ENCODE data around the gene C1orf56.

Gene C1orf56

GRCh38 chr1:151026460-151026859 lies 21.1 kb upstream of the C1orf56 start:
- H2AFZ ChIP-seq (ENCODE audit: low read depth, low read length), result no peak overlapping the region
- H3K23ac ChIP-seq (ENCODE audit: low read length in 2 of 2), result no peak overlapping the region
- H3K18ac ChIP-seq (ENCODE audit: low read depth in 1 of 2, low read length in 2 of 2), result no peak overlapping the region
- no peak overlapping the region for H3K4ac ChIP-seq (ENCODE audit: low read depth in 1 of 2, low read length in 2 of 2)
- H2BK5ac ChIP-seq (ENCODE audit: low read depth, low read length, poor library complexity, severe bottlenecking), result no peak overlapping the region
- H2BK120ac ChIP-seq (ENCODE audit: low read depth, low read length), result no peak overlapping the region
- no peak overlapping the region for H3K4me3 ChIP-seq (ENCODE audit: insufficient read depth in 1 of 2, low read depth in 1 of 2, low read length in 2 of 2)
- no peak overlapping the region for H2AK5ac ChIP-seq (ENCODE audit: low read length, severe bottlenecking)
- H3K4me2 ChIP-seq (ENCODE audit: low read length, poor library complexity, severe bottlenecking), result no peak overlapping the region
- no peaks in the 10 kb centered on the region for H3K9me3 ChIP-seq (ENCODE audit: control insufficient read depth, low read length)
- no peak overlapping the region for H2BK15ac ChIP-seq (ENCODE audit: low read depth, poor library complexity, severe bottlenecking)
- peaks cover 14% of the 10 kb centered on the region for H3K4me1 ChIP-seq (ENCODE audit: control insufficient read depth, insufficient read depth, low read depth, low read length)
- DNase-seq, result no peak
- H4K91ac ChIP-seq (ENCODE audit: low read length), result no peak overlapping the region
- H3K27ac ChIP-seq (ENCODE audit: low read length, poor library complexity, severe bottlenecking), result no peak overlapping the region
- H3K14ac ChIP-seq (ENCODE audit: low read length in 2 of 2), result no peak overlapping the region
- no peak overlapping the region for H3K9ac ChIP-seq (ENCODE audit: low read length)
- peaks cover 5% of the 10 kb centered on the region for H3K79me1 ChIP-seq (replicated peaks; ENCODE audit: low read length, poor library complexity, severe bottlenecking)
- H3K36me3 ChIP-seq (ENCODE audit: control insufficient read depth in 1 of 2, insufficient read depth in 2 of 2, low read depth in 1 of 2, low read length in 2 of 2), result peaks cover 26 to 60% of the 10 kb centered on the region in 2 experiments
- H2BK12ac ChIP-seq (ENCODE audit: low read length in 2 of 2), result no peak overlapping the region
- H3K27me3 ChIP-seq (ENCODE audit: control insufficient read depth in 1 of 2, insufficient read depth in 1 of 2, low read length in 2 of 2), result no peaks in the 10 kb centered on the region
- no peak overlapping the region for H4K8ac ChIP-seq (ENCODE audit: low read length)

DNA sequence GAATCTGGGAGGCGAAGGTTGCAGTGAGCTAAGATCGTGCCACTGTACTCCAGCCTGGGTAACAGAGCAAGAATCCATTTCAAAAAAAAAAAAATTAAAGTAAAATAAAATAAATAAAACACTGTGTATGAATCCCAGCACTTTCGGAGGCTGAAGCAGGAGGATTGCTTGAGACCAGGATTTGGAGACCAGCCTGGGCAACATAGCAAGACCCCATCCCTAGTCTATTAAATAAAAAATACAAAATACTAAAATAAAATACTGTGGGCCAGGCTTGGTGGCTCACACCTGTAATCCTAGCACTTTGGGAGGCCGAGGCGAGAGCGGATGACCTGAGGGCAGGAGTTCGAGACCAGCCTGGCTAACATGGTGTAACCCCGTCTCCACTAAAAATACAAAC lies 15.4 kb upstream of the C1orf56 start:
- no peak overlapping the region for H3K14ac ChIP-seq (ENCODE audit: low read length in 2 of 2)
- peaks cover 39 to 59% of the 10 kb centered on the region in 2 experiments for H3K36me3 ChIP-seq (ENCODE audit: control insufficient read depth in 1 of 2, insufficient read depth in 2 of 2, low read depth in 1 of 2, low read length in 2 of 2)
- H3K4me3 ChIP-seq (ENCODE audit: insufficient read depth in 1 of 2, low read depth in 1 of 2, low read length in 2 of 2), result no peak overlapping the region

GRCh38 chr1:151035167-151035566 lies 12.4 kb upstream of the C1orf56 start:
- 90% methylated on average over 2 of the region's 3 CpGs for WGBS
- Histone ChIP-seq H3K79me1 (replicated peaks; ENCODE audit: low read length, poor library complexity, severe bottlenecking) (peaks cover 2% of the 10 kb centered on the region), H3K9ac (ENCODE audit: low read length) (no peak overlapping the region), H2AK5ac (ENCODE audit: low read length, severe bottlenecking) (no peak overlapping the region), H3K14ac (ENCODE audit: low read length in 2 of 2) (no peak overlapping the region), H3K9me3 (ENCODE audit: control insufficient read depth, low read length) (no peaks in the 10 kb centered on the region), H2BK15ac (ENCODE audit: low read depth, poor library complexity, severe bottlenecking) (no peak overlapping the region), H2AFZ (ENCODE audit: low read depth, low read length) (no peak overlapping the region), H3K4me2 (ENCODE audit: low read length, poor library complexity, severe bottlenecking) (no peak overlapping the region), H3K27ac (ENCODE audit: low read length, poor library complexity, severe bottlenecking) (no peak overlapping the region), H3K4me1 (ENCODE audit: control insufficient read depth, insufficient read depth, low read depth, low read length) (no peaks in the 10 kb centered on the region), H3K36me3 (ENCODE audit: control insufficient read depth in 1 of 2, insufficient read depth in 2 of 2, low read depth in 1 of 2, low read length in 2 of 2) (peaks cover 27 to 35% of the 10 kb centered on the region in 2 experiments), H2BK120ac (ENCODE audit: low read depth, low read length) (no peak overlapping the region), H3K4ac (ENCODE audit: low read depth in 1 of 2, low read length in 2 of 2) (no peak overlapping the region), H2BK5ac (ENCODE audit: low read depth, low read length, poor library complexity, severe bottlenecking) (no peak overlapping the region), H3K27me3 (ENCODE audit: control insufficient read depth in 1 of 2, insufficient read depth in 1 of 2, low read length in 2 of 2) (no peaks in the 10 kb centered on the region), H3K18ac (ENCODE audit: low read depth in 1 of 2, low read length in 2 of 2) (no peak overlapping the region), H4K91ac (ENCODE audit: low read length) (no peak overlapping the region), H2BK12ac (ENCODE audit: low read length in 2 of 2) (no peak overlapping the region), H3K4me3 (ENCODE audit: insufficient read depth in 1 of 2, low read depth in 1 of 2, low read length in 2 of 2) (no peak overlapping the region), H3K23ac (ENCODE audit: low read length in 2 of 2) (no peak overlapping the region), H4K8ac (ENCODE audit: low read length) (no peak overlapping the region)
- no peak for DNase-seq

More for the DNA sequence above, 15.4 kb upstream of the C1orf56 start:
- Histone ChIP-seq H3K4me1 (ENCODE audit: control insufficient read depth, insufficient read depth, low read depth, low read length) (peaks cover 1% of the 10 kb centered on the region), H3K23ac (ENCODE audit: low read length in 2 of 2) (no peak overlapping the region), H4K91ac (ENCODE audit: low read length) (no peak overlapping the region), H3K4me2 (ENCODE audit: low read length, poor library complexity, severe bottlenecking) (no peak overlapping the region), H3K4ac (ENCODE audit: low read depth in 1 of 2, low read length in 2 of 2) (no peak overlapping the region), H3K79me1 (replicated peaks; ENCODE audit: low read length, poor library complexity, severe bottlenecking) (peaks cover 2% of the 10 kb centered on the region), H3K27ac (ENCODE audit: low read length, poor library complexity, severe bottlenecking) (no peak overlapping the region), H2BK120ac (ENCODE audit: low read depth, low read length) (no peak overlapping the region), H3K27me3 (ENCODE audit: control insufficient read depth in 1 of 2, insufficient read depth in 1 of 2, low read length in 2 of 2) (no peaks in the 10 kb centered on the region), H4K8ac (ENCODE audit: low read length) (no peak overlapping the region), H2BK12ac (ENCODE audit: low read length in 2 of 2) (no peak overlapping the region), H2BK5ac (ENCODE audit: low read depth, low read length, poor library complexity, severe bottlenecking) (no peak overlapping the region), H3K9me3 (ENCODE audit: control insufficient read depth, low read length) (no peaks in the 10 kb centered on the region), H3K9ac (ENCODE audit: low read length) (no peak overlapping the region), H3K18ac (ENCODE audit: low read depth in 1 of 2, low read length in 2 of 2) (no peak overlapping the region), H2AFZ (ENCODE audit: low read depth, low read length) (no peak overlapping the region), H2BK15ac (ENCODE audit: low read depth, poor library complexity, severe bottlenecking) (no peak overlapping the region), H2AK5ac (ENCODE audit: low read length, severe bottlenecking) (no peak overlapping the region)
- WGBS, result 97% methylated on average over 5 of the region's 8 CpGs
- no peak for DNase-seq

DNA sequence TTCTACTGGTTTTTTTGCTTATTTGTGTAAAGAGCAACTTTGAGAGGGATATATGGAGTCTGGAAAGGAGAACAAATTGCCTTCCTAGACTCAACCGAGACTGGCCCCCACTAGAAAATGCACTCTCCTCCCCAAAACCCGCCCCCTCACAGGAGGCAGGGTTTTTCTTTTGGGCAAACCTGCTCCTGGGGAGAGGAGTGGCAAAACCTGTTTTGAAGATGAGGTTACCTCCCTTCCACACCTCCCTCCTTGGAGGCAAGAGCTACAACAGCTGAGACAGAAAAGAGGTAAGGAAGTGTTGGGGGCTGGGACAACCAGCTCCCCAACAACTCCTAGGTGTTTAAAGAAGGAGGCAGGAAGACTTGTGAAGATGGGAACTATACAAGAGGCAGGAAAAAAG lies 11.2 kb upstream of the C1orf56 start, which contains the start of gene BNIPL:
Gene BNIPL, plus strand, starts transcription at position 231 of the 400 bp plus-strand sequence. Its CDS starts 140 bp downstream, at position 371.
- H3K18ac ChIP-seq (ENCODE audit: low read depth in 1 of 2, low read length in 2 of 2), result no peak within 1 kb of the TSS
- no peak within 1 kb of the TSS for H3K4me3 ChIP-seq (ENCODE audit: insufficient read depth in 1 of 2, low read depth in 1 of 2, low read length in 2 of 2)
- peaks cover 2% of the 10 kb centered on the region for H3K79me1 ChIP-seq (replicated peaks; ENCODE audit: low read length, poor library complexity, severe bottlenecking)
- WGBS, result no CpG with 5 or more reads among the region's 2 CpGs
- no peaks in the 10 kb centered on the region for H3K9me3 ChIP-seq (ENCODE audit: control insufficient read depth, low read length)
- no peak within 1 kb of the TSS for H3K23ac ChIP-seq (ENCODE audit: low read length in 2 of 2)
- no peak within 1 kb of the TSS for H3K4ac ChIP-seq (ENCODE audit: low read depth in 1 of 2, low read length in 2 of 2)
- peaks cover 25 to 27% of the 10 kb centered on the region in 2 experiments for H3K36me3 ChIP-seq (ENCODE audit: control insufficient read depth in 1 of 2, insufficient read depth in 2 of 2, low read depth in 1 of 2, low read length in 2 of 2)
- H2BK120ac ChIP-seq (ENCODE audit: low read depth, low read length), result no peak within 1 kb of the TSS
- no peak within 1 kb of the TSS for H3K9ac ChIP-seq (ENCODE audit: low read length)
- H3K27ac ChIP-seq (ENCODE audit: low read length, poor library complexity, severe bottlenecking), result no peak within 1 kb of the TSS
- H3K4me2 ChIP-seq (ENCODE audit: low read length, poor library complexity, severe bottlenecking), result no peak within 1 kb of the TSS
- H4K91ac ChIP-seq (ENCODE audit: low read length), result peak within 1 kb of the TSS; percentile 27
- DNase-seq, result no peak
- no peak within 1 kb of the TSS for H2BK15ac ChIP-seq (ENCODE audit: low read depth, poor library complexity, severe bottlenecking)
- H3K14ac ChIP-seq (ENCODE audit: low read length in 2 of 2), result no peak within 1 kb of the TSS
- H3K27me3 ChIP-seq (ENCODE audit: control insufficient read depth in 1 of 2, insufficient read depth in 1 of 2, low read length in 2 of 2), result no peaks in the 10 kb centered on the region
- H2AFZ ChIP-seq (ENCODE audit: low read depth, low read length), result no peak within 1 kb of the TSS
- no peaks in the 10 kb centered on the region for H3K4me1 ChIP-seq (ENCODE audit: control insufficient read depth, insufficient read depth, low read depth, low read length)
- H2BK5ac ChIP-seq (ENCODE audit: low read depth, low read length, poor library complexity, severe bottlenecking), result no peak within 1 kb of the TSS
- peak within 1 kb of the TSS; percentile 65 for H2AK5ac ChIP-seq (ENCODE audit: low read length, severe bottlenecking)
- no peak within 1 kb of the TSS for H2BK12ac ChIP-seq (ENCODE audit: low read length in 2 of 2)
- no peak within 1 kb of the TSS for H4K8ac ChIP-seq (ENCODE audit: low read length)

All from mesenchymal stem cell (in vitro differentiated cells and primary cell).